Fibroblast of skin of right quadriceps (primary cell): ENCODE measurements around the gene ZFAND3.

Source experiments
- DNase-seq: peaks from one replicate; pipeline ENCODE4 v3.0.0-alpha.2; 2013

ZFAND3 gene

GRCh38 chr6:38193481-38194281 lies 374.2 kb downstream of the ZFAND3 start:
- no peak for DNase-seq

GRCh38 chr6:38194282-38194572 lies 374.7 kb downstream of the ZFAND3 start:
- DNase-seq = no peak

GRCh38 chr6:38194589-38194988 lies 375.1 kb downstream of the ZFAND3 start:
- no peak for DNase-seq

GRCh38 chr6:38195113-38195635 lies 375.6 kb downstream of the ZFAND3 start:
- DNase-seq = no peak

GRCh38 chr6:38198219-38198618 lies 378.7 kb downstream of the ZFAND3 start:
- DNase-seq = no peak
